A549 (cell line): Measurements from ENCODE around the gene AFF3.

ENCODE experiments used
- HOXA7 ChIP-seq: fragments of 250-450 bp; sonication (Bioruptor Pico); IDR thresholded peaks from 2 replicates; pipeline ENCODE4 v1.5.0; 2020; ENCODE audit warnings: mild to moderate bottlenecking, moderate library complexity
- NFE2L2 ChIP-seq: fragments of 150-350 bp; conservative IDR thresholded peaks from 2 replicates; pipeline ENCODE4 v1.6.1; 2014; ENCODE audit warnings: low read length
- SMC3 ChIP-seq: fragments of >200 bp; sonication (Bioruptor Twin); formaldehyde crosslinking; IDR thresholded peaks from 3 replicates; pipeline ENCODE4 v1.6.1; 2018; ENCODE audit warnings: inconsistent platforms
- TF ChIP-seq, protein P1 (sequence below): fragments of >200 bp; sonication (Bioruptor Twin); formaldehyde crosslinking; IDR thresholded peaks from 3 replicates; pipeline ENCODE4 v1.5.1; 2016
- TF ChIP-seq, protein P2 (sequence below): fragments of 450-650 bp; IDR thresholded peaks from 2 replicates; pipeline ENCODE4 v1.6.1; 2014; ENCODE audit warnings: antibody characterized with exemption
- TF ChIP-seq, protein P3 (sequence below): fragments of 200-600 bp; sonication (generic); IDR thresholded peaks from 2 replicates; pipeline ENCODE4 v1.6.1; 2016; ENCODE audit warnings: antibody characterized with exemption, mild to moderate bottlenecking, moderate library complexity
- TF ChIP-seq, protein P4 (sequence below): fragments of 250-450 bp; sonication (Bioruptor Pico); IDR thresholded peaks from 2 replicates; pipeline ENCODE4 v1.5.0; 2021; ENCODE audit warnings: mild to moderate bottlenecking, moderate library complexity, borderline replicate concordance

DNA sequence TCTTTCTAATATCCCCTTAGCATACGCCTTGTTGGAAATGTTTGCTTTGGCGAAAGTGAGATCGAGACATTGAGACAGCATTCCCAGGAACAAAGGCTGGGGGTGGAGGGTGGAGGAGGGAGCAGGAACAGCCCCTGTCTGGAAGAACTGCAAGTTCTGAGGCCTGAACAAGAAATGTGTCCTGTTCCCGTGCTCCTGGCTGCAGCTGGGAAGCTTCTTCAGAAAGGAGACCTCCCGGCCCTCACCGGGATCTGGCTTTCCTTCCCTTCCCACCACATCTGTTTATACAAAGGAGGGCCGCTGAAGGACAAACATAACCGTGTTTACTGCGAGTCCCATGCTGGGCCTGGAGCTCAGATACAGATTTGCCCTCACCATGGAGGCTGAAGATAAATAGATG is 35.9 kb downstream of the AFF3 start:
- TF ChIP-seq SMC3 (no peak), NFE2L2 (no peak), HOXA7 (CRISPR knock-in tag) (no peak)
- TF ChIP-seq, protein P1, sequence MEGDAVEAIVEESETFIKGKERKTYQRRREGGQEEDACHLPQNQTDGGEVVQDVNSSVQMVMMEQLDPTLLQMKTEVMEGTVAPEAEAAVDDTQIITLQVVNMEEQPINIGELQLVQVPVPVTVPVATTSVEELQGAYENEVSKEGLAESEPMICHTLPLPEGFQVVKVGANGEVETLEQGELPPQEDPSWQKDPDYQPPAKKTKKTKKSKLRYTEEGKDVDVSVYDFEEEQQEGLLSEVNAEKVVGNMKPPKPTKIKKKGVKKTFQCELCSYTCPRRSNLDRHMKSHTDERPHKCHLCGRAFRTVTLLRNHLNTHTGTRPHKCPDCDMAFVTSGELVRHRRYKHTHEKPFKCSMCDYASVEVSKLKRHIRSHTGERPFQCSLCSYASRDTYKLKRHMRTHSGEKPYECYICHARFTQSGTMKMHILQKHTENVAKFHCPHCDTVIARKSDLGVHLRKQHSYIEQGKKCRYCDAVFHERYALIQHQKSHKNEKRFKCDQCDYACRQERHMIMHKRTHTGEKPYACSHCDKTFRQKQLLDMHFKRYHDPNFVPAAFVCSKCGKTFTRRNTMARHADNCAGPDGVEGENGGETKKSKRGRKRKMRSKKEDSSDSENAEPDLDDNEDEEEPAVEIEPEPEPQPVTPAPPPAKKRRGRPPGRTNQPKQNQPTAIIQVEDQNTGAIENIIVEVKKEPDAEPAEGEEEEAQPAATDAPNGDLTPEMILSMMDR = no peak
- TF ChIP-seq, protein P2, sequence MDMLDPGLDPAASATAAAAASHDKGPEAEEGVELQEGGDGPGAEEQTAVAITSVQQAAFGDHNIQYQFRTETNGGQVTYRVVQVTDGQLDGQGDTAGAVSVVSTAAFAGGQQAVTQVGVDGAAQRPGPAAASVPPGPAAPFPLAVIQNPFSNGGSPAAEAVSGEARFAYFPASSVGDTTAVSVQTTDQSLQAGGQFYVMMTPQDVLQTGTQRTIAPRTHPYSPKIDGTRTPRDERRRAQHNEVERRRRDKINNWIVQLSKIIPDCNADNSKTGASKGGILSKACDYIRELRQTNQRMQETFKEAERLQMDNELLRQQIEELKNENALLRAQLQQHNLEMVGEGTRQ = no peak
- TF ChIP-seq, protein P3, sequence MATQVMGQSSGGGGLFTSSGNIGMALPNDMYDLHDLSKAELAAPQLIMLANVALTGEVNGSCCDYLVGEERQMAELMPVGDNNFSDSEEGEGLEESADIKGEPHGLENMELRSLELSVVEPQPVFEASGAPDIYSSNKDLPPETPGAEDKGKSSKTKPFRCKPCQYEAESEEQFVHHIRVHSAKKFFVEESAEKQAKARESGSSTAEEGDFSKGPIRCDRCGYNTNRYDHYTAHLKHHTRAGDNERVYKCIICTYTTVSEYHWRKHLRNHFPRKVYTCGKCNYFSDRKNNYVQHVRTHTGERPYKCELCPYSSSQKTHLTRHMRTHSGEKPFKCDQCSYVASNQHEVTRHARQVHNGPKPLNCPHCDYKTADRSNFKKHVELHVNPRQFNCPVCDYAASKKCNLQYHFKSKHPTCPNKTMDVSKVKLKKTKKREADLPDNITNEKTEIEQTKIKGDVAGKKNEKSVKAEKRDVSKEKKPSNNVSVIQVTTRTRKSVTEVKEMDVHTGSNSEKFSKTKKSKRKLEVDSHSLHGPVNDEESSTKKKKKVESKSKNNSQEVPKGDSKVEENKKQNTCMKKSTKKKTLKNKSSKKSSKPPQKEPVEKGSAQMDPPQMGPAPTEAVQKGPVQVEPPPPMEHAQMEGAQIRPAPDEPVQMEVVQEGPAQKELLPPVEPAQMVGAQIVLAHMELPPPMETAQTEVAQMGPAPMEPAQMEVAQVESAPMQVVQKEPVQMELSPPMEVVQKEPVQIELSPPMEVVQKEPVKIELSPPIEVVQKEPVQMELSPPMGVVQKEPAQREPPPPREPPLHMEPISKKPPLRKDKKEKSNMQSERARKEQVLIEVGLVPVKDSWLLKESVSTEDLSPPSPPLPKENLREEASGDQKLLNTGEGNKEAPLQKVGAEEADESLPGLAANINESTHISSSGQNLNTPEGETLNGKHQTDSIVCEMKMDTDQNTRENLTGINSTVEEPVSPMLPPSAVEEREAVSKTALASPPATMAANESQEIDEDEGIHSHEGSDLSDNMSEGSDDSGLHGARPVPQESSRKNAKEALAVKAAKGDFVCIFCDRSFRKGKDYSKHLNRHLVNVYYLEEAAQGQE = no peak
- TF ChIP-seq, protein P4, sequence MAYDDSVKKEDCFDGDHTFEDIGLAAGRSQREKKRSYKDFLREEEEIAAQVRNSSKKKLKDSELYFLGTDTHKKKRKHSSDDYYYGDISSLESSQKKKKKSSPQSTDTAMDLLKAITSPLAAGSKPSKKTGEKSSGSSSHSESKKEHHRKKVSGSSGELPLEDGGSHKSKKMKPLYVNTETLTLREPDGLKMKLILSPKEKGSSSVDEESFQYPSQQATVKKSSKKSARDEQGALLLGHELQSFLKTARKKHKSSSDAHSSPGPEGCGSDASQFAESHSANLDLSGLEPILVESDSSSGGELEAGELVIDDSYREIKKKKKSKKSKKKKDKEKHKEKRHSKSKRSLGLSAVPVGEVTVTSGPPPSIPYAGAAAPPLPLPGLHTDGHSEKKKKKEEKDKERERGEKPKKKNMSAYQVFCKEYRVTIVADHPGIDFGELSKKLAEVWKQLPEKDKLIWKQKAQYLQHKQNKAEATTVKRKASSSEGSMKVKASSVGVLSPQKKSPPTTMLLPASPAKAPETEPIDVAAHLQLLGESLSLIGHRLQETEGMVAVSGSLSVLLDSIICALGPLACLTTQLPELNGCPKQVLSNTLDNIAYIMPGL = no peak
